HEK293T (cell line): Measurements from ENCODE around the gene RNASE7.

Experiments
- CTBP1 ChIP-seq: fragments of 450-650 bp; IDR thresholded peaks from 2 replicates; pipeline ENCODE4 v1.6.1; 2016; ENCODE audit warnings: borderline replicate concordance
- FOXA1 ChIP-seq: fragments of 450-650 bp; IDR thresholded peaks from 2 replicates; pipeline ENCODE4 v1.6.1; 2016; ENCODE audit warnings: mild to moderate bottlenecking
- FOXK2 ChIP-seq: fragments of 450-650 bp; IDR thresholded peaks from 2 replicates; pipeline ENCODE4 v1.6.1; 2016; ENCODE audit warnings: mild to moderate bottlenecking
- FOXM1 ChIP-seq: fragments of 450-650 bp; IDR thresholded peaks from 2 replicates; pipeline ENCODE4 v1.6.1; 2017; ENCODE audit warnings: mild to moderate bottlenecking, borderline replicate concordance
- NFRKB ChIP-seq: fragments of 450-650 bp; IDR thresholded peaks from 2 replicates; pipeline ENCODE4 v1.6.1; 2016; ENCODE audit warnings: mild to moderate bottlenecking, moderate library complexity
- SP1 ChIP-seq: fragments of 450-650 bp; IDR thresholded peaks from 2 replicates; pipeline ENCODE4 v1.6.1; 2017
- SUZ12 ChIP-seq: fragments of 450-650 bp; IDR thresholded peaks from 2 replicates; pipeline ENCODE4 v1.6.1; 2016; ENCODE audit warnings: mild to moderate bottlenecking
- TARDBP ChIP-seq: fragments of 450-650 bp; IDR thresholded peaks from 2 replicates; pipeline ENCODE4 v1.6.1; 2016

GRCh38 chr14:21090194-21090939 lies 48.2 kb downstream of the RNASE7 start:
- TF ChIP-seq FOXM1 (no peak), SP1 (no peak), SUZ12 (no peak), FOXK2 (no peak), CTBP1 (no peak), FOXA1 (no peak), TARDBP (no peak), NFRKB (no peak)
